Measurements from ENCODE around the gene CCR2. TPM values are rescaled to one million over a fixed set of nuclear protein-coding genes. Genes with fewer than 3 reads are reported as not detected.

The CCR2 gene
- total RNA-seq, 1 donor: not detected

DNA sequence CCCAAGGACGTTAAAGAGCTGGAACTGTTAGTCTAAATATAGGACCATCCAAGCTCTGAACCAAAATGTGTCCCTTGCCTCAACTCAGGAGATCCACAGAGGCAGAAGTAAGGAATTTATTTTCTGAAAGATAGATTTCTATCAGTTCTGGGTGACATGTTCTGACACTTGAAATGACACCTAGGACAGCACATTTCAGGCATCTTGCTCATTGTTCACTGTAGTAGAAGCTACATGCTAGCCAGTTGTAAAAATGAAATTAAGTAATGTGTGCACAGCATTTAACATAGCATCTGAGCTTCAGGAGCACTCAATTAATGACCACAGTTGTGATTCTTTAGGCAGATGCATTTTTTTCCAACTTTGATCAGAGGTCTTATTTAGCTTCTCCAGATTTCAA is 567 bp downstream of the CCR2 start:
- no peak overlapping the region for H3K4me2 ChIP-seq (ENCODE audit: insufficient read depth, low read length)
- H3K4me3 ChIP-seq (ENCODE audit: insufficient read depth, low read length): no peak overlapping the region
- no peak overlapping the region for H3K27ac ChIP-seq (ENCODE audit: low read depth, low read length)
- peaks cover 49% of the 10 kb centered on the region for H3K27me3 ChIP-seq (ENCODE audit: insufficient read depth, low read length)
- no peak for TF ChIP-seq CTCF (IDR thresholded peaks at IDR 0.05; ENCODE audit: extremely low read depth, low read depth, low read length)
- no peak overlapping the region for H2AFZ ChIP-seq (ENCODE audit: low read length)
- H3K4me1 ChIP-seq (ENCODE audit: insufficient read depth, low read length): no peaks in the 10 kb centered on the region
- no peaks in the 10 kb centered on the region for H3K79me2 ChIP-seq (ENCODE audit: insufficient read depth, low read length)
- DNase-seq (ENCODE audit: insufficient read length, low spot score, missing footprints): no peak
- no peaks in the 10 kb centered on the region for H3K36me3 ChIP-seq (ENCODE audit: insufficient read depth, low read length)
- no peaks in the 10 kb centered on the region for H4K20me1 ChIP-seq (ENCODE audit: insufficient read depth, low read length)
- H3K9me3 ChIP-seq (ENCODE audit: low read depth, low read length): no peaks in the 10 kb centered on the region

DNA sequence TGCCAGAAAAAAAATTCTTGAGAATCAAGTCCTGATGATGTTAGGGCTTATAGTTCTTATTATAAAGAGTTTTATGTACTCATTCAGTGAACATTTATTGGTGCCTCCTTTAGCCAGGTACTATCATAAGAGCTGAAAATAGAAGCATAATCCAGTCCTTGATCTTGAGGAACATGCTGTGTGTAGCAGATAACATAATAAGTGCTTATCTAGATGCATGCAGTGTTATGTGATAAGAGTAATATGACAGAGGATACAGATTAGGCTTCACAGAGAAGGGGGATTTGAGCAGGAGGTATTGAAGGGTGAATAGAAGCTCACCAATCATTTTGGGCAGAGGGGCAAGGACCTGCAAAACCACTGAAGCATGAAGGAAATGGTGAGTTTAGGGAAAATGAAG is 1.1 kb downstream of the CCR2 start:
- Histone ChIP-seq H2AFZ (ENCODE audit: low read length) (no peak overlapping the region), H3K36me3 (ENCODE audit: insufficient read depth, low read length) (no peaks in the 10 kb centered on the region), H3K27me3 (ENCODE audit: insufficient read depth, low read length) (peaks cover 52% of the 10 kb centered on the region), H3K27ac (ENCODE audit: low read depth, low read length) (no peak overlapping the region), H3K4me2 (ENCODE audit: insufficient read depth, low read length) (no peak overlapping the region), H4K20me1 (ENCODE audit: insufficient read depth, low read length) (no peaks in the 10 kb centered on the region), H3K79me2 (ENCODE audit: insufficient read depth, low read length) (no peaks in the 10 kb centered on the region), H3K9me3 (ENCODE audit: low read depth, low read length) (no peaks in the 10 kb centered on the region), H3K4me1 (ENCODE audit: insufficient read depth, low read length) (no peaks in the 10 kb centered on the region), H3K4me3 (ENCODE audit: insufficient read depth, low read length) (no peak overlapping the region)
- DNase-seq (ENCODE audit: insufficient read length, low spot score, missing footprints): no peak
- no peak for TF ChIP-seq CTCF (IDR thresholded peaks at IDR 0.05; ENCODE audit: extremely low read depth, low read depth, low read length)

DNA sequence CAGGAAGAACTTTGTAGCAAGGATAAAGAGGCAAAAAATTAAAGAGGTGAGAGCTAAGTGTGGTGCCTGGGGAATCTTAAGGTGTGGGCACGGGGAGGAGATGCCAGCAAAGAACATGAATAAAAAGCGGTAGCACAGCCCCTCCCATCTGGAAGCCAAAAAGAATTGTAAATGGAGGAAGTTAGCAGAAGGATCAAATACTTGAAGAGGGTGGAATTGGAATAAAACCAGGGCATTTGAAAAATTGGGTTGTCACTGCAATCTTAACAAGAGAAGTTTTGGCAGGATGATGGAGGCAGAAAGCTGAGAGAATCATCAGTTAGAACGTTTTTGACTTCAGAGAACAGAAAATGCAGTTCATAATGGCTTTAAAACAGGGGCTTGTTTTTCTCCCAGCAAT is 2.4 kb downstream of the CCR2 start:
- TF ChIP-seq CTCF (IDR thresholded peaks at IDR 0.05; ENCODE audit: extremely low read depth, low read depth, low read length): no peak
- H3K36me3 ChIP-seq (ENCODE audit: insufficient read depth, low read length): no peaks in the 10 kb centered on the region
- no peak overlapping the region for H3K27ac ChIP-seq (ENCODE audit: low read depth, low read length)
- no peak overlapping the region for H3K4me2 ChIP-seq (ENCODE audit: insufficient read depth, low read length)
- no peaks in the 10 kb centered on the region for H3K79me2 ChIP-seq (ENCODE audit: insufficient read depth, low read length)
- no peaks in the 10 kb centered on the region for H4K20me1 ChIP-seq (ENCODE audit: insufficient read depth, low read length)
- peak; percentile 52 for DNase-seq (ENCODE audit: insufficient read length, low spot score, missing footprints)
- no peak overlapping the region for H3K4me3 ChIP-seq (ENCODE audit: insufficient read depth, low read length)
- peaks cover 56% of the 10 kb centered on the region for H3K27me3 ChIP-seq (ENCODE audit: insufficient read depth, low read length)
- H3K9me3 ChIP-seq (ENCODE audit: low read depth, low read length): no peaks in the 10 kb centered on the region
- no peaks in the 10 kb centered on the region for H3K4me1 ChIP-seq (ENCODE audit: insufficient read depth, low read length)
- H2AFZ ChIP-seq (ENCODE audit: low read length): no peak overlapping the region

DNA sequence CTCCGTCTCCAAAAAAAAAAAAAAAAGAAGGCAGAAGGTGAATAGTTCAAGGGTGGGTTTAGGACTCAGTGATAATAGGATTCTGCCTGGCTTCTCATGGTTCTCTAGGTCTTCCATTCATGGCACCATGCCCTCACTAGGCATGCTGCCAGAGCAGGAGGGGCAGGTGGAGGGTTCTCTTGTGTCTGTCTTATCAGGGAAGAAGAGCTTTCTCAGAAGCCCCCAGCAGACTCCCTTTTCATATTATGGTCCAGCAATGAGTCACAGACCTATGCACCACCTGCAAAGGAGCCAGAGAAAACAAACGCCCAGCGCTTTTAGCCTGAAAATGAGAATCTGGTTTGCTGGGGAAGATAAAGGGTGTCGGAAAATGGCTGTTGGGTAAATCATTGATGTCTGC is 3.0 kb downstream of the CCR2 start:
- Histone ChIP-seq H3K4me2 (ENCODE audit: insufficient read depth, low read length) (no peak overlapping the region), H2AFZ (ENCODE audit: low read length) (no peak overlapping the region), H3K27ac (ENCODE audit: low read depth, low read length) (no peak overlapping the region), H3K4me1 (ENCODE audit: insufficient read depth, low read length) (no peaks in the 10 kb centered on the region), H3K36me3 (ENCODE audit: insufficient read depth, low read length) (no peaks in the 10 kb centered on the region), H3K9me3 (ENCODE audit: low read depth, low read length) (no peaks in the 10 kb centered on the region), H4K20me1 (ENCODE audit: insufficient read depth, low read length) (no peaks in the 10 kb centered on the region), H3K27me3 (ENCODE audit: insufficient read depth, low read length) (peaks cover 56% of the 10 kb centered on the region), H3K79me2 (ENCODE audit: insufficient read depth, low read length) (no peaks in the 10 kb centered on the region), H3K4me3 (ENCODE audit: insufficient read depth, low read length) (no peak overlapping the region)
- no peak for TF ChIP-seq CTCF (IDR thresholded peaks at IDR 0.05; ENCODE audit: extremely low read depth, low read depth, low read length)
- DNase-seq (ENCODE audit: insufficient read length, low spot score, missing footprints): no peak

All from osteoblast (primary cell).